ENCODE results near the gene E2F6. TPM values are rescaled to one million over a fixed set of nuclear protein-coding genes. Genes with fewer than 3 reads are reported as not detected.

Gene E2F6
- total and polyA plus RNA-seq, 9 of the 15 experiments (the other 6 are each of a cell fraction or from before 2014, with no cell fraction given) = 13.6 to 33.9 (median 26.1) TPM

- TF ChIP-seq, protein P1, sequence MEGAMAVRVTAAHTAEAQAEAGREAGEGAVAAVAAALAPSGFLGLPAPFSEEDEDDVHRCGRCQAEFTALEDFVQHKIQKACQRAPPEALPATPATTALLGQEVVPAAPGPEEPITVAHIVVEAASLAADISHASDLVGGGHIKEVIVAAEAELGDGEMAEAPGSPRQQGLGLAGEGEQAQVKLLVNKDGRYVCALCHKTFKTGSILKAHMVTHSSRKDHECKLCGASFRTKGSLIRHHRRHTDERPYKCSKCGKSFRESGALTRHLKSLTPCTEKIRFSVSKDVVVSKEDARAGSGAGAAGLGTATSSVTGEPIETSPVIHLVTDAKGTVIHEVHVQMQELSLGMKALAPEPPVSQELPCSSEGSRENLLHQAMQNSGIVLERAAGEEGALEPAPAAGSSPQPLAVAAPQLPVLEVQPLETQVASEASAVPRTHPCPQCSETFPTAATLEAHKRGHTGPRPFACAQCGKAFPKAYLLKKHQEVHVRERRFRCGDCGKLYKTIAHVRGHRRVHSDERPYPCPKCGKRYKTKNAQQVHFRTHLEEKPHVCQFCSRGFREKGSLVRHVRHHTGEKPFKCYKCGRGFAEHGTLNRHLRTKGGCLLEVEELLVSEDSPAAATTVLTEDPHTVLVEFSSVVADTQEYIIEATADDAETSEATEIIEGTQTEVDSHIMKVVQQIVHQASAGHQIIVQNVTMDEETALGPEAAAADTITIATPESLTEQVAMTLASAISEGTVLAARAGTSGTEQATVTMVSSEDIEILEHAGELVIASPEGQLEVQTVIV (CRISPR knock-in tag; IDR thresholded peaks at IDR 0.05; ENCODE audit: borderline replicate concordance) = no peak
Observed at GRCh38 chr2:11508279-11508678, 42.3 kb upstream of the E2F6 start (continued).

- peaks cover 0 to 4% of the 10 kb centered on the region in 2 experiments; a peak in 1 of 5 replicates for H3K4me1 ChIP-seq (replicated peaks in 1 of 2; ENCODE audit: control insufficient read depth in 2 of 2, insufficient read depth in 2 of 2, low read length in 2 of 2)
- ChIA-PET CTCF (ENCODE audit: low intra/inter-chr PET ratio) (no interaction called here), POLR2A (interaction anchor here (0.8 kb wide), 1 partner anchor 10 kb away, joined by 3 read pairs; no protein-coding TSS in a partner anchor)
- no peak overlapping the region for H3K9ac ChIP-seq (ENCODE audit: insufficient read depth in 1 of 2, low read depth in 2 of 2, low read length in 2 of 2)
- no peak overlapping the region for H2AFZ ChIP-seq (ENCODE audit: low read depth, low read length)
- no peak overlapping the region for H3K4me2 ChIP-seq (ENCODE audit: insufficient read depth, low read length)
- H4K20me1 ChIP-seq (replicated peaks; ENCODE audit: control insufficient read depth, insufficient read depth, low read length) = no peaks in the 10 kb centered on the region
- in situ Hi-C loops (cut with MboI) = no loop called here
- no peak for ATAC-seq
- no peaks in the 10 kb centered on the region for H3K9me1 ChIP-seq (ENCODE audit: control insufficient read depth, insufficient read depth, low read length)
- H3K79me2 ChIP-seq (ENCODE audit: control insufficient read depth, insufficient read depth, low read length) = no peaks in the 10 kb centered on the region
- intact Hi-C loops (cut with micrococcal nuclease) = no loop called here
- TF ChIP-seq CLOCK (CRISPR knock-in tag; IDR thresholded peaks at IDR 0.05; ENCODE audit: borderline replicate concordance) = no peak
- no peak for TF ChIP-seq ZNF316 (IDR thresholded peaks at IDR 0.05)
- TF ChIP-seq ZBTB26 (CRISPR knock-in tag; IDR thresholded peaks at IDR 0.05) = no peak
- no peak overlapping the region for H3K4me3 ChIP-seq
- 0% methylated on average over 2 of the region's 2 CpGs for WGBS (ENCODE audit: insufficient coverage, low coverage, missing lambda C conversion rate)
- BruUV-seq (replicated peaks) = no TSS peak
- no peak overlapping the region for H3K27ac ChIP-seq (ENCODE audit: extremely low read depth, low read depth, low read length)
- FAIRE-seq = no peak
- H3K27me3 ChIP-seq (ENCODE audit: control insufficient read depth in 2 of 2, insufficient read depth in 2 of 2, low read length in 2 of 2) = peaks cover 6 to 42% of the 10 kb centered on the region in 2 experiments; a peak in 4 of 5 replicates
- DNase-seq (ENCODE audit: extremely low read depth in 1 of 4, low spot score in 3 of 4) = no peak
- H3K36me3 ChIP-seq (ENCODE audit: control insufficient read depth, insufficient read depth, low read length) = no peaks in the 10 kb centered on the region
- H3K9me3 ChIP-seq (replicated peaks; ENCODE audit: control insufficient read depth, insufficient read depth, low read depth, low read length) = no peaks in the 10 kb centered on the region
Observed at GRCh38 chr2:11507517-11507916, 41.6 kb upstream of the E2F6 start.

Data from K562 (cell line).